ENCODE results near the gene ESPL1.

GRCh38 chr12:53292426-53292825, 24.3 kb downstream of the ESPL1 start:
- no peak for TF ChIP-seq POLR2AphosphoS5 (IDR thresholded peaks at IDR 0.05)
- no peak for TF ChIP-seq CTCF (IDR thresholded peaks at IDR 0.05 in 8 of 11, conservative IDR thresholded peaks at IDR 0.05 in 3 of 11)

All from spleen (tissue), 7 donors.